RWPE1 (cell line): Measurements from ENCODE around the gene TGFBR1.

Experiments used
- CTCF ChIA-PET: fragments of 350-600 bp; sonication (Branson Sonifier 250); formaldehyde crosslinking; extraction: SDS; loops from one replicate; lab custom pipeline; 2021; lab: Yijun Ruan, JAX
- POLR2A ChIA-PET: fragments of 400-600 bp; formaldehyde crosslinking; extraction: SDS; loops from one replicate; lab custom pipeline; 2020; ENCODE audit warnings: antibody characterized with exemption; ENCODE audit not compliant: low non-redundant PET; lab: Yijun Ruan, JAX
- DNase-seq: peaks from one replicate; pipeline ENCODE4 v3.0.0; 2012; ENCODE audit warnings: low spot score
- H3K27ac ChIP-seq: fragments of 450-650 bp; 2 replicates; pipeline ENCODE4 v1.5.1; 2017
- CTCF ChIP-seq: fragments of 450-650 bp; conservative IDR thresholded peaks from 2 replicates; pipeline ENCODE4 v1.5.1; 2017; ENCODE audit warnings: low read depth, mild to moderate bottlenecking

TGFBR1 gene

GRCh38 chr9:99083051-99083450 is 21.9 kb upstream of the TGFBR1 start:
- no peak overlapping the region for H3K27ac ChIP-seq
- POLR2A ChIA-PET: no interaction called here
- no peak for TF ChIP-seq CTCF
- CTCF ChIA-PET: interaction anchor here (0.7 kb wide), 1 partner anchor 85 kb away, joined by 3 read pairs; no protein-coding TSS in a partner anchor
- DNase-seq: no peak

GRCh38 chr9:99085949-99086948 is 18.7 kb upstream of the TGFBR1 start:
- no peak overlapping the region for H3K27ac ChIP-seq
- ChIA-PET CTCF (interaction anchor here (0.7 kb wide), 1 partner anchor 1264 kb away, joined by 3 read pairs; no protein-coding TSS in a partner anchor), POLR2A (no interaction called here)
- no peak for DNase-seq
- TF ChIP-seq CTCF: no peak

- POLR2A ChIA-PET: no interaction called here
- H3K27ac ChIP-seq: no peak overlapping the region
- DNase-seq: no peak
- CTCF ChIA-PET: interaction anchor here (0.7 to 1.0 kb wide), 2 partner anchors 56 to 58 kb away, joined by 3 to 4 read pairs; no protein-coding TSS in a partner anchor
- TF ChIP-seq CTCF: no peak
Observed at GRCh38 chr9:99087462-99087861, 17.5 kb upstream of the TGFBR1 start.

GRCh38 chr9:99090336-99091130 is 14.4 kb upstream of the TGFBR1 start:
- CTCF ChIA-PET: no interaction called here
- no peak for TF ChIP-seq CTCF
- POLR2A ChIA-PET: no interaction called here
- DNase-seq: no peak
- no peak overlapping the region for H3K27ac ChIP-seq

- H3K27ac ChIP-seq: no peak overlapping the region
- no peak for DNase-seq
- CTCF ChIA-PET: interaction anchor here (0.5 to 0.6 kb wide), 2 partner anchors 37 to 224 kb away, joined by 3 read pairs; no protein-coding TSS in a partner anchor
- POLR2A ChIA-PET: no interaction called here
- TF ChIP-seq CTCF: no peak
Observed at GRCh38 chr9:99092643-99093491, 12.0 kb upstream of the TGFBR1 start.
